Activated CD4-positive, alpha-beta T cell treated with anti-CD3 and anti-CD28 coated beads, Interleukin-2, amount 50 U/mL, for 48 hours (primary cell): ENCODE data around the gene ATF5.

Experiments used
- DNase-seq, 2 experiments: peaks; one replicate each; pipeline ENCODE4 v3.0.0-alpha.2; 2020

ATF5 gene

DNA sequence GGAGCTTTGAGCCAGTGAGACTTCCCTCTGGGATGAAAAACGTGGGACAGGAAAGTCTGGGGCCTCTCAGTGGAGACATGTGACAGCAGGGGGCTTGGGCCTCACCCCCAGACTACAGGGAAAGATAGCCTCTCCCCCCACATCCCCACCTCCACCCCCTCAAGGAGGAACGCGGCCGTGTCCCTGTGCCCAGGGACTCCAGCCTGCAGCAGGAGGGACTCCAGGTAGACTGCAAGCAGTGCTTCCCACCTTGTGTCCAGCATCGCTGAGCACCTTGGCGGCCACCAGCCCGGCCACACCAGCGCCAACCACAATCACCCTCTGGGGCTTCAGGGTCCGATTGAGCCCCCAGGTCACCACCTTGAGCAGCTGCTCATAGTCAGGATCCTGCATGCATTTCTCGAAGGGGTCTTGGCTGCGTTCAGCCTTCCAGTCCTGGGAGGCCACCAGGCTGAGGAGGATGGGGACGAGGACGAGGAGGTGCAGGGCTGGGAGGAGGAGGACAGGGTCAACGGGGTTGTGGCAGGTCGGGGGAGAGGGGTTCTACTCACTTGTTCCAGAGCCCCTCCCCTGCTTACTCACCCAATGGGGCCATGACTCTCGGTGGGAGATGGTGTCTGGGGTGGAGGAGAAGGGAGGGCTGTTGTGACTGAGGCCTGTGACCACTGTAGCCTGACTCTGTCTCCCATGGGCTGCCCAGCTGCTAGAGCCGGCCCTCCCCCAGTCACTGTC, 33.3 kb upstream of the ATF5 start:
- no peak for DNase-seq

DNA sequence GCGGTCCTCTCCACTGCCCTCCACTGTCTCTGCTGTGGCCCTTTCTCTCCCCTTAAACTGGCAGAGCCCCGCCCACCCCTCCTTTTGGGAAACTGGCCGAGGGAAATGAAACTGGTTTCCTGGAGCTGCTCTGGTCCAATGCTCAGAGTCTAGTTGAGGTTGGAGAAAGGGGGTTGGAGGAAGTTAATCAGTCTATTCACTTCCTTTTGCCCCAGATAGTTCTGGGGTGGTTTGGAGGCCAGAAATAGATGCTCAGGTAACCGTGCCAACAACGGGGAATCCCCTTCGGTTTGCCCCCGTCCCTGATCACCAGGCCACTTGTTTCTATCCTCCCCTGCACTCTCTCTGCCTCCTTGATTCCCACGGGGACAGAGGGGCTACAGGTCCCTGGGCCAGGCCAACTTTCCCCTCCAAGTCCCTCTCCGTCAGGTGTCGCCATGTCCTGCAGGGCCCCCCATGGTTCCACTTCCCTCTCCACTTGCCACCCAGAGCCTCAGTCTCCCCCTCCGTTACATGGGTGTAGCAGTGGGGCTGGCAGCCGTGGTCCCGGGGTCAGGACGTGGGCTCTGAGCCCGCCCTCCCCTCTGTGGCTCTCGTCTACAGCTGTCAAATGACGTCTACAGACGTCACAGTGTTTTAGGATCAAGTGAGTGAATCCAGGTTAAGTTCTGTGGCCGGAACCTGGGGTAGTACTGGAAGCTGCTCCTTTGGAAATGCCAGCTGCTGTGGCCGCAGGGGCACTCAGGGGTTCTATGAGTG, 32.0 kb upstream of the ATF5 start, which contains the start of gene IL4I1:
Gene IL4I1 (minus strand): TSS at position 25 of the 759 bp plus-strand sequence. CDS start 727 bp downstream, outside the sequence.
- DNase-seq, result peak; percentile 71 to 74

DNA sequence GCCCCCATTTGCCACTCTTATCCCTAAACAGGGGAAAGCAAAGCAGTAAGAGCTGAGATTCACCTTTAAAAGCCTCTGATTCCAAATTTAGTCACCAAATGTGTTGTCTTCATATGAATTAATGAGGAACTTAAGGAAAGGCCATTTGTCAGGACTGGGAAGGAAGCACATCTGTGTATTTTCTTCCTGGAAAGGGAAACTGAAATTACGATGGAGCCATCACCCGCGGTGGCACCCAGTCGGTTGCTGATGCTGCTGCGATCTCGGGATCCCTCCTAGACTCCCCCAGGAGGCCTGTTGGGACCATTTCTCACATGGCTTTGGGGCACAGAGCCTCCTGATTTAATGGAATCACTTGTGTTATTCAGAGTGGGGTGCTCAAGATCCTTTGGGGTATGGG, 24.9 kb upstream of the ATF5 start:
- no peak for DNase-seq

DNA sequence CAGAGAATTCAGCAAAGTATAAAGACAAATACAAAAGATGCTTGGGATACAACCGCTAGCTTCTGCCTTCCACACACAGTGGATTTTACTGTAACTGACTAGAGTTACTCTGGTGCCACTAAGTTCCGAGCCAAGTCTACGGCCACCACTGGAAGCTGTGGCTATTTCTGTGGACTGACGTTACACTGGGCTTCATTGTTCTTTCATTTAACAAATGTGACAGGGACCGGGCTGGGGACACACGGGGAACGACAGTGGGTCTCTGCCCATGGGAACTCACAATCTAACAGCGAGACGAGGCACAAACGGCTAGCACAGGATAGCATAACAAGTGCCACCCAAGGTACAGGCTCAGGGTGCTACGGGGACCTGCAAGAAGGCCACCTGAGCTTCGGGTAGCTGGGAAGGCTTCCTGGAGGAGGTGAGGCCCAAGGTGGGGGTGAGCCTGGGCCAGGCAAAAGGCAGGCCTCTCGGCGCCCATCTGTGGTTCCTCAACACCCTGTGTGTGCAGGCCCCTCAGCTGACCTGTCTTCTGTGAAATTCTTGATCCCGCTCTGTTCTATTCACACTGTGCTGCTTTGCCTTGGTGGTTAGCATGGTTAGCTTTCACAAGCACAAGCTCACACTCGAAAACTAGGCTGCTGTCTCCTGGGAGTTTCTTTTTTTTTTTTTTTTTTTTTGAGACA, 22.0 kb upstream of the ATF5 start:
- DNase-seq, result no peak

DNA sequence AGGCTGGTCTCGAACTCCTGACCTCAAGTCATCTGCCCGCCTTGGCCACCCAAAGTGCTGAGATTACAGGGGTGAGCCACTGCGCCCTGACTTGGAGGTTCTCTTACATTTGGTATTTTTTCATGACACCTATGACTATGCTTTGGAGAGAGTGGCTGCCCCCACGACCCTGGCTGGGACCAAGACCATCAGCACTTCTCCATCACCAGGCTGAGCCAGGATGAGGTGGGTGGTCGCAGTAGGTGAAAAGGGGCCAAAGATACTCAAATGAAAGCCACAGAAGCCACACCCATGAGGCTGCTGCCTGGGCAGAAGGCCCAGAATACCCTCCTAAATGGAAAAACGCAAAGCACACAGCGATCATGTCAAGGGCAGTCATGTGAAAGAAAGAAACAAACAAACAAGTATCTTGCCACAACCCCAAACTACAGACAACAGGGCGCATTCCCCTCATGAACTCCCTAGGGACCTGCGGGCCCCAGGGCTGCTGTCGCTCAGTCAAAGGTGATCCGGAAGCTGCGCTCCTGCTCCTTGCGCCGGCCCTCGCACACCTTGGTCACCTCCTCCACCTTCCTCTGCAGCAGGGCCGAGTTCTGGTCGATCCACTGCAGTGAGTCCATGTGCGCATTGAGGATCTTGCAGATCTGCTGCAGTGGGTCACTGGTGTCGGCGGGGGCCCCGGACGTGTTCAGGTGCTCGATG, 21.1 kb upstream of the ATF5 start:
- no peak for DNase-seq

DNA sequence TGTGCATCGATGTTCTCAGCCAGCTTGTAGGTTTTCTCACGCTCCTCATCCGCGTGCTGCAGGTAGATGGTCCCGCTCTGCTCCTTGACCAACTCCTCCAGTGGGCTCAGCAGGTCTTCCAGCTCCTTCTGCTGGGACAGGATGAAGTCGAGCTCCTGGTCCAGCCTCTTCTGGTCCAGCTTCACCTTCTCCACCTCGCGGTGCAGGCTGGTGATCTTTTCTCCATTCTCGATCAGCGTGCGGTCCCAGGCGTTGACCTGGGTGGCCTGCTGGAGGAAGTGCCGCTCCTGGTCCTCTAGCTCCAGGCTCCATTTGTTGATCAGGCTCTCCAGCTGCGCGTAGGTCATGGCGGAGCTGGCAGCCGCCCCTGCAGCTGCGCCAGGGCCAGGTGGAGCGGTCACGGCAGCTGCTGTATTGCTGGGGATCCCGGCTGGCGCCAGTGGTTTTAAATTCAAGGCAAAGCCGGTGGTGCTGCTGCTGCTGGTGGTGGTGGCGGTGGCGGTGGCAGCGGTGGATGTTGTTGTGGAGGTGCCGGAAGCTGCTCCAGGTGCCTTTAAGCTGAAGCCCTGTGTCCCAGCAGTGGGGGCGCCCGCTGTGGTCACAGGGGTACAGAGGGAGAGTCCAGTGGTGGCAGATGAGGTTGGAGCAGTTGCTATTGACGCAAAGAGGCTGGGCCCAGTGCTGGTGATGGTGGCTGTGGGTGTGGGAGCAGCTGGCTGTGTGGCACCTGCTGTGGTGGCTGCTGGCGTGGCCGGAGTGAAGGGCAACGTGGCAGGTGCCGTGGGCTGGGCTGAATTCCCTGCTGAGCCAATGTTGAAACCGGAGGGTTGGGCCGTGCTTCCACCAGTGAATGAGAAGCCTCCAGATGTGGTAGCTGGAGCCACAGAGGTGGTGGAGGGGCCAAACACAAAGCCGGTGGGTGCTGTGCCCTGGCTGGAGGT, 20.3 kb upstream of the ATF5 start:
- no peak for DNase-seq

DNA sequence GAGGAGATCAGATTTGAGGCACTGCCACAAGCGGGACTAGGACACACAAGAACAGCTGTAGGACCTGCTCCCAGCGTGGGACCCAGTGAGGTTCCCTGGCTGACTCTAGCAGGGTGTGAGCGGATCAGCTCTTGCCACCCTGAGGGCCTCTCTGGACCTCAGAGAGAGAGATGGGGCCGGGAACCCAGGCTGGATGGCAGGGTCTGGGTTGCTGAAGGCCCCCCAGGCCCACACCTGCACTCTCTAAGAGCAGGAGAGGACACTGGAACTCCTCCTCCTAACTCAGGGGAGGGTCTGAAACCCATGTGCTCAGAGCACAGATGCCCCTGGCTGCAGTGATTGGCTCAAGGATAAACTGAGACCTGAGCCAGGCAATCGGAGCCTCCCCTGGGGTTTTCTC, 18.8 kb upstream of the ATF5 start:
- no peak for DNase-seq

DNA sequence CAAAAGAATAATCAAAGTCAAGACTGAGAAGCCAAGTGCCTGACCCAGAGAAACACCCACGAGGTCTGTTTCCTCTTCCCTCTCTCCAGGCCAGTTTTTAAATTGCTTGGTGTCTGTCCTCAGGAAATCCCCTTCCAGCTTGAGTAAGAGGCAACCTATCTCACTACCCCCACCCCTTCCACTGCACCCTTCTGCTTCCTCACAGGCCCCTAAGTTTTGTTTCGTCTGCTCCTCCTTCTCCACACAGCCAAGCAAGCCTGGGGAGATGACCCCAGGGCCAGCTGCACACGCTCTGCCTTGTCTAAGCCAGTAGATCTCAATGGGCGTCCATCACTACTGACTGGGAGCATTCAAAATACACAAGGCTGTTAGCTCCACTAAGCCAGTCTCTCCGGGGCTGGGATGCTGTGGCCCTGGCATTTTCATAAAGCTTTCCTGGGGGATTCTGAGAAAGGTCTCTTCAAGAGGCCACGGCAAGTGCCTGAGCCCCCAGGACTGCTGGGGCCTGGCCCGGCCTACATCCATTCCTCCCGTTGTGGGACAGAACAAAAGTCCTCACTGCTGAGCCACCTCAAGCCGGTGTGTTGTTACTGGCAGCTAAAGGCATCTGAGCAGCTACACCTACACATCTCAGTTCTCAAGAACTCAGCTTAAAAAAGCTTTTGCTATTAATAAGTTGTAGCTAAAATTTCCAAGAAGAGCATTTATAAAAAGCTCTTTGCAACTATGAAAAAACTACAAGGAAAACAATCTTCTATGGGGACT, 17.4 kb upstream of the ATF5 start:
- DNase-seq, result peak; percentile 47 to 57

DNA sequence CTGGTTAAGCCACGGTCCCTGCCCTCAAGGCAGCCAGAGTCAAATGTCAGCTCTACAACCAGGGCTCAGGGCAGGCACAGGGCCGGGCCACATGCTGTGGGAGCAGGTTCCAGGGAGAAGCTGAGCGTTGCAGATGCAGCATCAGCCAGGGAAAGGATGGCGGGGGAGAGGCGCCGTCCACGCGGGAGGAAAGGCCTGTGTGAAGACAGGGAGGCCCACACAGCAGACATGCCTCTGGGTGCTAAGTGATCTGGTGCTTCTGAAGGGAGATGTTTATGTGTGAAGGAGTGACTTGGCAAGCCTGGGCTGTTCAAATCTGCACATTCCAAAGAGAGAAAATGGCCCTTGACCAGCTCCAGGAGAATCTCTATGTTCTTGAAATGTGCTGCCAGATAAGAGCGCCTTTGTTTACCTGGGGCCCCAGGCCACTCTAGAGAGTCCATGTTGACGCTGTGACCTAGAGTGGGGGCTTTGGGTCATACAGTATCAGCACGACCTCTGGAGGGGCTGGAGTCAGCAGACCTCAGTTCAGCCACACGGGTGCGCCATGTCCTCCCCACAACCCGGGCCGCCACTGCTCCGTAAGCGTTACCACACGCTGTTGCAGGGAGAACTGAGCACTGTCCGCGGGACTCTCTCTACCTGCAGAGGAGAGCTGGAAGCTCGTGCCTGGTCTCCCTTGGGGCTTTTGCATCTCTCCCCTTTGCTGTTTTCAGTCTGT, 15.9 kb upstream of the ATF5 start:
- DNase-seq, result no peak

DNA sequence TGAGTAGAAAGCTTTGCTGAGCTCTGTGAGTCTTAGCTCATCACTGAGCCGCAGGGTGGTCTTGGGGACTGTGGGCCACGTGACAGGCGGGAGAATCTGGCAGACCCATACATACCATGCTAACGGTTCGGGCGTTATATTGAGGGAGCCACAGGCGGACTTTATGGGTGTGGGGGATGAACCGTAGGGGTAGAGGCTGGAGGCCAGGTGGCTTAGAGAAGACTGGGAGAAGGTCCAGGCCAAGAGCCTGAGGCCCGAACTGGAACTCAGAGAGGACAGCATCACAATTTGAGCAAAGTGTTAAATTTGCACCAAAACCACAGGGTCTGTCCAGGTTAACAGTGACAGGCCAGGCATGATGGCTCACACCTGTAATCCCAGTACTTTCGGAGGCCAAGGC, 15.3 kb upstream of the ATF5 start:
- no peak for DNase-seq

DNA sequence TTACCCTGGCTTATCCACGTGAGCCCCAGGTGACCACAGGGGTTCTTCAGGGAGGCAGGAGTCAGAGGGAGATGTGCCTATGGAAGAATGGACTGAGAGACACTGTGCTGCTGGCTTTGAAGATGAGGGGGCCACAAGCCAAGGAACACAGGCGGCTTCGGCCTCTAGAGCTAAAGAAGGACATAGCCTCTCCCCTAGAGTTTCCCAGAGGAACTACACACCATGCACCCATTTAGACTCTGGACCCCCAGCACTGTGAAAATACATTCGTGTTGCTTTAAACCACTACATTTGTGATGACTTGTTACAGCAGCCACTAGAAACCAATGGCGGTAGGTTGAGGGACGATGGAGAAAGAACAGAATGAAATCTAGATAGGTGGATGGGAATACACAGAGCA, 13.7 kb upstream of the ATF5 start:
- DNase-seq, result no peak

DNA sequence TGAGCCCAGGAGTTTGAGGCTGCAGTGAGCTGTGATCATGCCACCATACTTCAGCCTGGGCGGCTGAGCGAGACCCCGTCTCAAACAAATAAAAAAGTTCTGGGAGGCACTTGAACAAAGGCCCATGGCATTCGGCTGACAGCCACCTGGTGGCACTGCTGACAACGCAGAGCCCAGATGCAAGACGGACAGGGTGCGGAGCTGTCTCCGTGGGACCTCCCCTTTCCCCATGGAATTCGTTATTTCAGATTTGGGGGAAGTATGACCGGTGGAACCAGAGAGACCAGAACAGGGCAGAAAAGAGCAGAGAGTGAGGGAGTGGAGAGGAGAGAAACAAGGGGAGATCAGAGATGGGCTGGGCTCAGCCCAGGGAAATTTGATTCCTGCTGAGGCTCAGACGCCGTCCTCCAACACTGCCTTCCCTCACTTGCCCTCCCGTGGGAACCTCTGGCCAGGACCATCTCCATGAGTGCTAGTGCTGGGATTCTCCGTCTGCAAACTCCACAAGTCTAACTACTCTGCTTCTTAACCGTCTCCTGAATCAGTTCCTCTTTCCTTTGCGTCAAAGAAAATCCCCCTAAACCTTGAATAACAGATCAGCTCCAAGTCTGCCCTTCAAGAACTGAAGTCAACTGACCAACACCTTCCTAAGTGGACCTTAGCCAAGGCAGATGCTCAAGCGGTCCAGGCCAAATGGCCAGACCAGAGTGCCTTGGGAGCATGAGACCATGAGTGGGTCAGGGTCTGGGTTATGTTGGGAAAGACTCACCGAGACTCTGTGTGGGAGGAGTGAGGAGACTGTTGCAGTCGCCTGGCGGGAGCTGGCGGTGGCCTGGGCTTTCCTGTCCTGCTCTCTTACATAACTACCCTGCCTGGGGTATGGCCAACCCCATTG, 11.9 kb upstream of the ATF5 start:
- DNase-seq, result no peak

DNA sequence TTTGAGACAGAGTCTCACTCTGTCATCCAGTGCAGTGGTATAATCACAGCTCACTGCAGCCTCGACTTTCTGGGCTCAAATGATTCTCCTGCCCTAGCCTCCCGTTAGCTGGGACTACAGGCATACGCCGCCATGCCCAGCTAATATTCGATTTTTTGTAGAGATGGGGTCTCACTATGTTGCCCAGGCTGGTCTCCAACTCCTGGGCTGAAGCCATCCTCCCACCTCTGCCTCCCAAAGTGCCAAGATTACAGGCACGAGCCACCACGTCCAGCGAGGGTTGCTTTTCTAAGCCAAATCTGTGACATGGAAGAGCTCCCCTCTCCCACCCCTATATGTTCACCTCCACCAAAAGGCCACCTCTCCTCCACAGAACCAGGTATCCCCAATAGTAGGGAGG, 10.9 kb upstream of the ATF5 start:
- no peak for DNase-seq

DNA sequence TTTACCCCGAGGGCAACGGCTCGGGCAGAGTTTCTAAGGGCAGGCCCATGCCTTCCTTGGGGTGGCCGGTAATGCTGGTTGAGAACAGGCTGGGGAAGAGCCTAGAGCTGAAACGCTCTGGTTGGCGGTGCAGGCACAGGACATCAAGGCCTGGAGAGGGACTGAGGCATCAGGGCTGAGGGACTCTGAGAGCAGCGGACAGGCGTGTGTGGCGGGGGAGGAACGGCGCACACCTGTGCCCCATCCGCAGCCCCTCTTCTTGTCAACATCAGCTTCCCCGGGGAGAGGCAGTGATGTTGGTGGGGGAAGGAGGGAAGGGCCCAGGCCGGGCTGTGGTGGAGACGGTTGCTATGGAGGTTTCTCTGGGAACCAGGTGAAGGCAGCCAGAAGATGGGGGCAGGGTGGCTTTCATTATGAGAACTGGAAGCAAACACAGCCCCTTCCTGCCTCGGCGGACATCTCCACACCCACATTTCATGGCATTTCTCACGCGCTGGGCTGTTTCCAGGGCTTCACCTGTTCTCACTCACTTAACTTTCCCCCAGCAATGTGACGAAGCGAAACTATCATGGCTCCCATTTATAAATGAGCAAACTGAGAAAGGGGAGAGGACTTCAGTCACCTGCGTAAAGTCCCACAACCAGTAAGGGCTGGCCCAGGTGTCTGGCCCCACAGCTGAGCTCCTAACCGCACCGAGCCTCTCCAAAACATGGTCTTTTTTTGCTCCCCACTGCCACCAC, 8.2 kb upstream of the ATF5 start:
- no peak for DNase-seq

DNA sequence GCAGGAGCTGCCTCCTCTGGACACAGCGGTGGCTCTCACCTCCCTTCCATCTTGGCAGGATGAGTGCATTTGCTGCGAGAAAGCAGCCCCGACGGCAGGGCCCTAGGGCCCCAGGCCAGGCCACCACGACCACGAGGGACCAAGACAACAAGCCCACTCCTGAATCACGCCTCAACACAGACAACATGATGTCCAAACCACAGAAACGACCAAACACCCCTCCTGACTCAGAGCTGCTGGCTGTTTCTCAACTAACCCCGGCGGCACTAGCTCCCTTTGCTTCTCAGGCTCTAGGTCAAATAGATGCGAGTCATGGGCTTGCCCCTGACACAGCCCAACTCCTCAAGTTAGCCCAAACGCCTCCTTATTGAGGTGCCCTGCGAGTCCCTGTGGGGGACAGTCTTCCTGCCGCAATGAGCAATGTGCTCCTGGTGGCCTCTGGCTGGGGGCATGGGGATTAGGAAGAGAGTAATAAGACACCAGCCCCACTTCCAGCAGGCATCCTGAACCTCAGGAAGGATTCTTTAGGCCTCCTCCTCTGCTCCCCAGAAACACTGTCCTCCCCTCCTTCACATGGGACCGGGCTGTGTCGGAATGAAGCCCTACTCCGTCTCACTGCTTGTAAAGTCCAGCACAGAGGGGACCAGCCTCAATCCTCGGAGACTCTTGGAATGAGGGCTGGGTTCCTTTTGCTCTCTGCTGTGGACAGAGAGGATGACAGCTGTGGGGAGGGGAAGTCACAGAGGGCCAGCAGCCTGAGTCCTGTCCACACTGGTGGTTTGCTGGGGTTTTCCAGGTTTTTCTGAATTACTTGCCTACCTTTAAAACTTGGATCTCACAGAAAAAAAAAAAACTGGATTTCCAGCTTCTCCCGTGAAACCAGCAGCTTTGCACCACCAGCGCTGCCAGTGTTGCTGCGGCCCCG, 6.9 kb upstream of the ATF5 start:
- no peak for DNase-seq

DNA sequence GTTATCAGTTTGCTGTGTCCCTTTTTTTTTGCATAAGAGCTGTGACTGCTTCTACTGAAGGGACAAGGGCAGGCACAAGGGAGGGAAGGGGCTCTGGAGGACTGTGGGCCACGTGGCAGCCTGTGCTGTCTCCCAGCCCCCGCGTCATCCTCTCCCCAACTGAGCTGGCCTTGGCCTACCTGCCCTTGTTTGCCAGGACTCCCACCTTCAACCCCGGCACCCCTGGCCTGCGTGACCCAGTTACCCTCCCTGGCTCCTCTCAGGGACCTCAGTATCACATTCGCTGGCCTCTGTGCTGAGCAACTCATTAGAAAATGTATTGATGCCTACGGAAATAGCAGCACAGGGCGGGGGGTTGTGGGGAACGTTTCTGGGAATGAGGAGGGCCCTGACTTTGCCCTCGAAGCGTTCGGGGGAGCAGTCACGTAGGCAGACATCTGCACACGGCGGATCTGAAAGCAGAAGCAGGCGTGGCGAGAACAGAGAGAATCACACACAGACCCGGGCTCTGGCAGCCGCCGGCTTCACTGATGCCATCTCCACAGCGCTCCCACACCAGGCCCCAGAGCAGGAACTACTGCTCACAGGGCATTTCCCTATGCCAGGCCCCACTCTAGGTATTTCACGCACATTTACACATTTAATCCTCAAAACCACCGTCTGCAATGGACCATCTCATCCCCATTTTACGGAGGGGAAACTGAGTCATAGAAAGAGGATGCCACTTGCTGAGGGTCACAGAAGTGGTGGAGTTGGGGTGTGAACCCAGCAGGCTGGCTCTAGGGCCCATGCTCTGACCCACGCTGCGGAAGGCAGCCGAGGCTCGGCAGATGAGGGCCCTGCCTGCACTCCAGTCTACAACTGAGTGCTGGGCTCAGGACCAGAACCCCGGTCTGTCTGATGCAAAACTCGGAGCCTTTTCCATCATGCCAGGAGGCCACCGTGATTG, 5.7 kb upstream of the ATF5 start:
- DNase-seq, result no peak
